Stimulated activated CD4-positive, alpha-beta T cell treated with anti-CD3 and anti-CD28 coated beads, Interleukin-2, amount 100 ng/mL, for 24 hours (primary cell): ENCODE data around the gene HK3.
"Not testable (repeated sequence)": the region's sequence is repeated elsewhere in the genome, so short reads cannot be mapped to it uniquely, and the experiment has no call there.

ENCODE experiments used
- DNase-seq, 2 donors: peaks; one replicate each; pipeline ENCODE4 v3.0.0-alpha.2; 2020

Gene HK3

GRCh38 chr5:176881021-176881749, 18.0 kb downstream of the HK3 start:
- DNase-seq: no peak

DNA sequence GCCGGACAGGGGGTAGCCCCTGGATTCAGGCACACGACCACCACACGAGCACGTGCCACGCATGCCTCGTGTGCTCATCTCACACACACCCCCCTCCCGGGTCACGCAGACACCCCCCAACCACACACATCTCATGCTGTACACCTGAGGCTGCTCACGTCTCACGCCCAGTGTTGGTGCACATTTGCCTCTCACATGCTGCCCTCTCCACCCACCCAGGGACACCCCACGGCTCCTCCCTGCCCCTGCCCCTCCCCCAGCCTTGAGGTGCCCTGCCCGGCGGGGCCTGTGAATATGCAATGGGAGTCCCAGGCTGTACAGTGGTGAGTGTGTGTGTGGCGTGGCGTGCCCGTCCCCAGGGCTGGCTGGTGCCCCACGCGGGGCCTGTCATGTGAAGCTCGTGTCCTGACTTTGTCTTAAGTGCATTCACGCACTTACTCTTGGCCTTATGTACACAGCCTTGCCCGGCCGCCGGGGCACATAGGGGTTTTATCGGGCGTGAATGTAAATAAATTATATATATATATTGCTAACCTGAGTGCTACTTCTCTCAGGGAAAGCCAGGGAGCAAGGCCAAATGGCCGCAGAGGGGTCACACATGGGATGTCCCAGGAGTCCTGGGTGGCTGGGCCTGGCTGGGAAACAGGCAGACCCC, 18.7 kb downstream of the HK3 start:
- no peak for DNase-seq

DNA sequence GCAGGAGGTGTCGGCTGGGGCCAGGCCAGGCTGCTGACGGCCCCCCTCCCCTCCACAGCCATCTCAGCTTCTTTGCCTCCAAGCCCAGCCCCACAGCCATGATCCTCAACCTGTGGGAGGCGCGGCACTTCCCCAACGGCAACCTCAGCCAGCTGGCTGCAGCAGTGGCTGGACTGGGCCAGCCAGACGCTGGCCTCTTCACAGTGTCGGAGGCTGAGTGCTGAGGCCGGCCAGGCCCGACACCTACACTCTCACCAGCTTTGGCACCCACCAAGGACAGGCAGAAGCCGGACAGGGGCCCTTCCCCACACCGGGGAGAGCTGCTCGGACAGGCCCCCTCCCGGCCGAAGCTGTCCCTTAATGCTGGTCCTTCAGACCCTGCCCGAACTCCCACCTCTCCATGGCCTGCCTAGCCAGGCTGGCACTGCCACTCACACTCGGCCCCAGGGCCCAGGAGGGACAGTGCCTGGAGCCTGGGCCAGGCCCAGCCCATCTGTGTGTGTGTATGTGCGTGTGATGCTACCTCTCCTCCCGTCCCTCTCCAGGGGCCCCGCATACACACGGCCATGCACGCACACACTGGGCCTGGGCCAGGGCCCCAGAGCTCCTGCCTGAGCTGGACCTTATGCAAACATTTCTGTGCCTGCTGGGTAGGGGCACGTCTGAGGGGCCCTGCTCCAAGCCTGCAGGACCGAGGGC, 19.3 kb downstream of the HK3 start:
- DNase-seq: no peak

GRCh38 chr5:176878906-176879662, 20.1 kb downstream of the HK3 start:
- DNase-seq: no peak

DNA sequence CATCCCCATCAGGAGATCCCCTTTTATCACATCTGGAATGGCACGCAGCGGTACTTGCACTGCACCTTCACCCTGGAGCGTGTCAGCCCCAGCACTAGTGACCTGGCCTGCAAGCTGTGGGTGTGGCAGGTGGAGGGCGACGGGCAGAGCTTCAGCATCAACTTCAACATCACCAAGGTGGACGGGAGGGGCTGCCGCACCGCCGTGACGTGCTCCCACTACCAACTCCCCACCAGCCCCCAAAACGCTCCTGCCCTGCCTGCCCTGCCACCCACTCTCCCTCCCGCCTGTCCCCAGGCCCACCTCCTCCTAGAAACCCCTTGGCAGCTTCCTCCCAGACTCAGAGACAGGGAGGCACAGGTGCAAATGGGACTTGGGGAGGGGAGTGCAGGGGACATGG, 20.7 kb downstream of the HK3 start:
- DNase-seq: no peak

DNA sequence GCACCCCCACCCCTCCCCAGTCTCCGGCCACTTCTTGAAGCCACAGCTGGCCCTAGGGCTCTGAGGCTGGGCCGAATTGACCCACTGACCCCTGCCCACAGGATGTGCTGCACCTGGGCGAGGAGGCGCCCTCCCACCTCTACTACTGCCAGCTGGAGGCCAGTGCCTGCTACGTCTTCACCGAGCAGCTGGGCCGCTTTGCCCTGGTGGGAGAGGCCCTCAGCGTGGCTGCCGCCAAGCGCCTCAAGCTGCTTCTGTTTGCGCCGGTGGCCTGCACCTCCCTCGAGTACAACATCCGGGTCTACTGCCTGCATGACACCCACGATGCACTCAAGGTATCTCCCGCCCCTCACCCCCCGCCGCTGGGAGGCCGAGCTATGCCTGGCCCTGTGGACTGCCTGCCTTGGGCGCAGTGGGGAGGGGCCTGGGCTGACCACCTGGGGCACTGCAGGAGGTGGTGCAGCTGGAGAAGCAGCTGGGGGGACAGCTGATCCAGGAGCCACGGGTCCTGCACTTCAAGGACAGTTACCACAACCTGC, 21.3 kb downstream of the HK3 start:
- DNase-seq: no peak

DNA sequence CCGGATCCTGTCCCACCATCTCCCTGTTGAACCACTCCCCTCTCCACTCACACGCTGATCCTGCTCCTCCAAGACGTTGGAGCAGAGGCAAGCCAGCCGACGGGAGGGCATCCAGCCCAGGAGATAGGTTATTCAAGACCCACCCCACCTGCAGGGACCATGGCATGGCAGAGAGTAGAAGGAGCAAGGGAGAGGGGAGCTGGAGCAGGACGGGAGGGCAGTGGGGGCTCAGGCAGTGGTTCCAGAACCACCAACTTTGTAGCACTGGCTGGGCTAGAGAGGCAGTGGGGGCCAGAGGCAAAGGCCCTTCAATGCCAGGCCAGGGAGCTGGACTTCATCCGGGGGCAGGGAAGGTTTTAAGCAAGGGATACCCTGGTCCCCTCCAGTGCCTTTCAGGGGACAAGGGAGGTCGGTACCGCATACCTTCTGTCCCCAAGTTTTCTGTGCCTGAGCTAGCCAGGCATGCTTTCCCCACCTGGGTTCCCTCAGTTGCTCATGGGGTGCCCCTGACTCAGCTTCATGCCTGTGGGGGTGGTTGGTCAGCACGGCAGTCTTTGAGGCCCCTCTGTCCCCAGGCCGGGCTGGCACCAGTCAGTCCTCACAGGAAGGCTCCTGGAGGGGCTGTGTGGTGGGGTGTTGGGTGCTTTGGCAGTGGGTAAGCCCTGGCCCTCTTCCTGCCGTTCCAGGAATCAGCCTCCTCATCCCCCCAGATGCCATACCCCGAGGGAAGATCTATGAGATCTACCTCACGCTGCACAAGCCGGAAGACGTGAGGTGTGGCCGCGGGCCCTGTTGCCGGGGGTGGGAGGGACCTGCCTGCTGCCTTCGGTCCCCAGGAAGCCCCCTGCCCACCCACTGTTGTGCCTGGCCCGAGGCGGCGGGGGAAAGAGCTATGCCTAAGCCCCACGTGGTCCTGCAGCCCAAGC, 22.4 kb downstream of the HK3 start:
- no peak for DNase-seq

DNA sequence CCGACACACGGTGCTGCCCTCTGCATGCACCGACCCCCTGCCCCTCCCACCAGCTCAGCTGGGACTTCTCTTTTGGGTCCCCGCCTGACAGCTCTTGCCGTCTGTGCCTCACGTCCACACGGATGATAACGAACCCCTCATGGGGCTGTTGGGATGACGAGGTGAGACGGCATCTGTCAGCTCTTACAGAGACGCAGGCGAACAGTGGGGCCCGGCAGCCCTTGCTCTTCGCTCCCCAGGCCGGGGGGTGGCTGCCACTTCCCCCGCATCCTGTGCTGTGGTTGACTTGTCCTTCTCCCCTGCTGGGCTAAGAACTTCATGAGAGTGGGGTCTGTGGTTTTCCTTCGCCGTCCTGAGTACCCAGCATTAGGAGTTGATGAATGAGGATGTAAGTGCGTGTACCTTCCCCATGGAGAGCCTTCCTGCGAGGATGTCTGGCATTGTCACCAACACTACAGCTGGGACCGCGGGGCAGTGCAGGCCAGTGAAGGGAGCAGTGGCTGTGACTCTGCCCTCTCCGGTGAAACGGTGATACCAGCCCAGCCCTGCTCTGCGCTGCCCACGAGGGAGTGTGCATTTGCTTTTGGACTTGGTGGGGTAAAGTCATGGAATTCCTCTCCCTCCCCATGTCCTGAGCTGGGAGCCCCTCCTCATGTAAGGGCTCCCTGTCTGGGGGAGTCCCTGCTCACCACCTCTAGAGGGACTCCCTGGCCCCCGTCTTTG, 23.2 kb downstream of the HK3 start:
- DNase-seq: peak in 1 of 2 donors; percentile 15

DNA sequence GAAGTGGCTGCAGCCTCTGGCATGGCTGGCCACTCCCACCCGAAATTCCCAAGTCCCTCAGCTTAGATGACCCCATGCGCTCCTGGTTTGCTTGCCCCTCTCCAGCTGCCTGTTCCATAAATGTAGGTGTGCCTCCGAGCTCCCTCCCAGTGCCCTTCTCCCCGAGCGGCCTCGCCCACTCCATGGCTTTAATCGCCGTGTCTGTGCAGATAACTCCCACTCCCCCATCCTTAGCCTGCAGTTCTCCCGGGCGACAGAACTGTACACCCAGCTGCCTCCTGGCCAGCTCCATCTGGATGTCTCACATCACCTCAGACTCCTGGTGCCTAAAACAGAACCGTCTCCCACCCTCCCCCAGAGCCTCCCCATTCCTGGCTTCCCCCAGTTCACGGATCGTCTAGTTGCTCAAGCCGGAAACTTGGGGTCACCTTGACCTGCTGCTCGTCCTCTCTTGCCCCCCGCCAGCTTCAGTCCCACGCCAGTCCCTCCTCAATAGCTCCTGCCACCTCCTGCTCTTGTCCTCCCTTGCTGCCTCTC, 24.1 kb downstream of the HK3 start:
- no peak for DNase-seq

GRCh38 chr5:176874198-176874780, 24.9 kb downstream of the HK3 start:
- no peak for DNase-seq

GRCh38 chr5:176873541-176874172, 25.5 kb downstream of the HK3 start:
- no peak for DNase-seq

DNA sequence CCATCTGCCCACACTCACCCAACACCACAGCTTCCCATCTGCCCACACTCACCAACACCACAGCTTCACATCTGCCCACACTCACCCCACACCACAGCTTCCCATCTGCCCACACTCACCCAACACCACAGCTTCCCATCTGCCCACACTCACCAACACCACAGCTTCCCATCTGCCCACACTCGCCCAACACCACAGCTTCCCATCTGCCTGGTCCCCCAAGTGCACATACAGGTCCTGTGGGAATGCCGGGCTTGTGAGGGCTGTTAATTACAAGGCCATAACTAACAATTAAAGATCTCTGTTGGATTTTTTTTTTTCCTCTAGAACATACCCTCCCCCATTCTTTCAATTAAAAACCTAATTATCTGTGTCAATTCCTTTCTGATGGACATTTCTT, 26.1 kb downstream of the HK3 start:
- not testable (repeated sequence) for DNase-seq

DNA sequence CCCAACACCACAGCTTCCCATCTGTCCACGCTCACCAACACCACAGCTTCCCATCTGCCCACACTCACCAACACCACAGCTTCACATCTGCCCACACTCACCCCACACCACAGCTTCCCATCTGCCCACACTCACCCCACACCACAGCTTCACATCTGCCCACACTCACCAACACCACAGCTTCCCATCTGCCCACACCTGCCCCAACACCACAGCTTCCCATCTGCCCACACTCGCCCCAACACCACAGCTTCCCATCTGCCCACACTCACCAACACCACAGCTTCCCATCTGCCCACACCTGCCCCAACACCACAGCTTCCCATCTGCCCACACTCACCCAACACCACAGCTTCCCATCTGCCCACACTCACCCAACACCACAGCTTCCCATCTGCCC, 26.6 kb downstream of the HK3 start:
- DNase-seq: not testable (repeated sequence)

DNA sequence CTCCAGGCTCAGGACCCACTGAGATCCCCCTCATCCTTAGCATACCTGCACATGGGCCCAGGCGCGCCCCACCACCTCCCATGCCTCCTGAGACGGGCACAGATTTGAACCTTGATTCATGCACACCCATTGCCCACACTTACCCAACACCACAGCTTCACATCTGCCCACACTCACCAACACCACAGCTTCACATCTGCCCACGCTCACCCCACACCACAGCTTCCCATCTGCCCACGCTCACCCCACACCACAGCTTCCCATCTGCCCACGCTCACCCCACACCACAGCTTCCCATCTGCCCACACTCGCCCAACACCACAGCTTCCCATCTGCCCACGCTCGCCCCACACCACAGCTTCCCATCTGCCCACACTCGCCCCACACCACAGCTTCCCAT, 28.5 kb downstream of the HK3 start:
- not testable (repeated sequence) for DNase-seq

GRCh38 chr5:176870110-176870591, 29.0 kb downstream of the HK3 start:
- no peak for DNase-seq

- no peak for DNase-seq
These were observed 29.5 kb downstream of the HK3 start for GRCh38 chr5:176869501-176870109.

GRCh38 chr5:176868731-176869130, 30.4 kb downstream of the HK3 start:
- no peak for DNase-seq

DNA sequence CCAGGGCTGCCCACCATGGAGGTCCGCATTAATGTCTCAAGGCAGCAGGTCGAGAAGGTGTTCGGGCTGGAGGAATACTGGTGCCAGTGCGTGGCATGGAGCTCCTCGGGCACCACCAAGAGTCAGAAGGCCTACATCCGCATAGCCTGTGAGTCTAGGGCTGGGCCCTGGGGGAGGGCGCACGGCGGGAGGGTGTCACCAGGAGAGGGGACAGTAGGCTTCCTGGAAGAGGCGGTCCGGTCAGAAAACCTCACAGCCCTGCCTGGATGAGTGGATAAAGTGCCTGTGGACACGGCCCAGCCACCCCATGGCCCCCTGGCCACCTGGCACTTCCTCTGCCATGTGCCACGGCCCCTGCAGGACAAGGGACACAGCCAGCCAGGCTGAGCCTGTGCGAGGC, 31.0 kb downstream of the HK3 start:
- no peak for DNase-seq

- no peak for DNase-seq
These were observed 32.3 kb downstream of the HK3 start for GRCh38 chr5:176866707-176867310.
